ENCODE measurements around the gene TMEM225B. TPM values are rescaled to one million over a fixed set of nuclear protein-coding genes. Genes with fewer than 3 reads are reported as not detected.
A peak's percentile ranks its signal among the peaks of the same experiment; 100 is the strongest.
"Not testable (repeated sequence)": the region's sequence is repeated elsewhere in the genome, so short reads cannot be mapped to it uniquely, and the experiment has no call there.

TMEM225B gene
- total RNA-seq = 1.0 TPM
- long read RNA-seq = 0 reads

- no peaks in the 10 kb centered on the region for H3K36me3 ChIP-seq
- no peaks in the 10 kb centered on the region for H3K27me3 ChIP-seq
- no peak within 1 kb of the TSS for H3K27ac ChIP-seq
- no peak for DNase-seq
- peak; percentile 26 for ATAC-seq
- H3K4me3 ChIP-seq = no peak within 1 kb of the TSS
- intact Hi-C loops (cut with DNase I) = no loop called here
- no peak for TF ChIP-seq CTCF (IDR thresholded peaks at IDR 0.05)
- no peaks in the 10 kb centered on the region for H3K4me1 ChIP-seq
- H3K9me3 ChIP-seq = no peaks in the 10 kb centered on the region
Measured at GRCh38 chr7:99597762-99598501, at the start of gene TMEM225B. TMEM225B (plus strand) TSS chr7:99598267; CDS start chr7:99604389, 6,122 bp downstream.

- H3K27me3 ChIP-seq; intact Hi-C loops (cut with DNase I); ATAC-seq; H3K27ac ChIP-seq; DNase-seq; H3K4me3 ChIP-seq; H3K36me3 ChIP-seq; H3K9me3 ChIP-seq: not testable (repeated sequence)
- H3K4me1 ChIP-seq = peaks cover 10% of the 10 kb centered on the region
Measured at GRCh38 chr7:99549545-99549944, 48.5 kb upstream of the TMEM225B start.

- TF ChIP-seq CTCF (IDR thresholded peaks at IDR 0.05) = no peak
- peak overlapping the region; percentile 93 for H3K4me3 ChIP-seq
- no peak for DNase-seq
- peak; percentile 13 for ATAC-seq
- no peaks in the 10 kb centered on the region for H3K9me3 ChIP-seq
- peak overlapping the region; percentile 91 for H3K27ac ChIP-seq
- H3K27me3 ChIP-seq = no peaks in the 10 kb centered on the region
- peaks cover 19% of the 10 kb centered on the region for H3K36me3 ChIP-seq
- H3K4me1 ChIP-seq = peaks cover 16% of the 10 kb centered on the region
- intact Hi-C loops (cut with DNase I) = no loop called here
Measured at GRCh38 chr7:99551334-99551733, 46.7 kb upstream of the TMEM225B start.

GRCh38 chr7:99551767-99552463, 46.2 kb upstream of the TMEM225B start, which contains the start of gene FAM200A:
FAM200A (minus strand) TSS chr7:99552114; CDS start chr7:99548407, 3,707 bp downstream.
- Histone ChIP-seq H3K36me3 (peaks cover 25% of the 10 kb centered on the region), H3K4me1 (peaks cover 19% of the 10 kb centered on the region), H3K27me3 (no peaks in the 10 kb centered on the region), H3K27ac (peak within 1 kb of the TSS; percentile 91), H3K4me3 (peak within 1 kb of the TSS; percentile 93), H3K9me3 (no peaks in the 10 kb centered on the region)
- no peak for TF ChIP-seq CTCF (IDR thresholded peaks at IDR 0.05)
- ATAC-seq (peak; percentile 99), DNase-seq (peak; percentile 95)
- intact Hi-C loops (cut with DNase I) = no loop called here

- Histone ChIP-seq H3K27me3 (no peaks in the 10 kb centered on the region), H3K27ac (no peak overlapping the region), H3K36me3 (peaks cover 22% of the 10 kb centered on the region), H3K4me1 (peaks cover 25% of the 10 kb centered on the region), H3K9me3 (no peaks in the 10 kb centered on the region), H3K4me3 (no peak overlapping the region)
- no peak for ATAC-seq
- no peak for TF ChIP-seq CTCF (IDR thresholded peaks at IDR 0.05)
- no peak for DNase-seq
- intact Hi-C loops (cut with DNase I) = no loop called here
Measured at GRCh38 chr7:99553039-99553438, 45.0 kb upstream of the TMEM225B start.

- Histone ChIP-seq H3K4me3 (no peak overlapping the region), H3K36me3 (peaks cover 20% of the 10 kb centered on the region), H3K9me3 (no peaks in the 10 kb centered on the region), H3K27me3 (no peaks in the 10 kb centered on the region), H3K27ac (no peak overlapping the region), H3K4me1 (peaks cover 31% of the 10 kb centered on the region)
- no peak for TF ChIP-seq CTCF (IDR thresholded peaks at IDR 0.05)
- DNase-seq (no peak), ATAC-seq (no peak)
- intact Hi-C loops (cut with DNase I) = no loop called here
Measured at GRCh38 chr7:99554939-99555338, 43.1 kb upstream of the TMEM225B start.

Data from upper lobe of right lung (tissue), 1 donor.